ENCODE results near the gene CRABP2. TPM values are rescaled to one million over a fixed set of nuclear protein-coding genes. Genes with fewer than 3 reads are reported as not detected.

Gene CRABP2
- polyA plus RNA-seq, 4 donors = 76.4 to 118 (median 97.9) TPM

DNA sequence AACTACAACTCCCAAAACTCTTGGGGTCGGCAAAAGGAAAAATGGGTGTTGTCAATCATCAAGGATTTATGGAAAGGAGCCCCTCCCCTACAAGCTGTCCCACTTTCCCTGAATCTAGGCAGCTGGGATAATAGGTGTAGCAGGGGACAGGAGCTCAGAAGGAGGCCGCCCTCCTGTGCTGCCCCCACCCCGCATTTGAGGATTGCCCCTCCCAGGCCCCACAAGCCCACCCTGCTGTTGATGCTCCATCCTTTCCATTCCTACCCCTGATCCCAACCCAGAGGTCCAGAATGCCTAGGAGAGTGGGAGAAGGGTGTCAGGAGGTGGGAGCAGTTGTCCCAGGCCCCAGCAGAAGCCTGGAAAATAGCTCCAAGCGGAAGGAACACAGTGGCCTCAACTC, 37.4 kb upstream of the CRABP2 start:
- no peak for DNase-seq (ENCODE audit: low read depth in 4 of 4, low spot score in 2 of 4)

DNA sequence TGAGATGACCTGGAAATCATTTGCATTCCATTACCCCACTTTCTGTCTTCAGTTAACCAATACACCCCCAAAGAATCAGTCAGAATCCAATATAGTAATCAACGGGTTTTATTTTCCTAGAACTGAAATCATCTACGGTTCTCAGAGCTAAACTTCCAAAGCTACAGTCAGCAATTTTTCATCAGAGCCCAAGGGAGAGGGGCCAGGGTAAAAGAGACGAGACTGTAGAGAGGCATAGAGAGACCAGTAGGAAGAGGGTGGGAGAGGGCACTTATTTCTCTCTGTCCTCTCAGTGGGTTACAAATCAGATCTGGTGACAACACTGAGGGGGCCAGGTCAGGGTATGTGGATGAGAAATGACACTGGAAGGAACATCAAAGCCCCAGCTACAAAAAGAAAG, 36.6 kb upstream of the CRABP2 start:
- no peak for DNase-seq (ENCODE audit: low read depth in 4 of 4, low spot score in 2 of 4)

GRCh38 chr1:156741481-156741983, 36.1 kb upstream of the CRABP2 start:
- DNase-seq (ENCODE audit: low read depth in 4 of 4, low spot score in 2 of 4) = no peak

GRCh38 chr1:156740741-156741480, 35.5 kb upstream of the CRABP2 start, which contains the start of gene MRPL24:
MRPL24 (minus strand) TSS chr1:156741088; CDS start chr1:156738704, 2,384 bp downstream.
- peak in 3 of 4 donors; percentile 97 to 100 (median 98) for DNase-seq (ENCODE audit: low read depth in 4 of 4, low spot score in 2 of 4)

DNA sequence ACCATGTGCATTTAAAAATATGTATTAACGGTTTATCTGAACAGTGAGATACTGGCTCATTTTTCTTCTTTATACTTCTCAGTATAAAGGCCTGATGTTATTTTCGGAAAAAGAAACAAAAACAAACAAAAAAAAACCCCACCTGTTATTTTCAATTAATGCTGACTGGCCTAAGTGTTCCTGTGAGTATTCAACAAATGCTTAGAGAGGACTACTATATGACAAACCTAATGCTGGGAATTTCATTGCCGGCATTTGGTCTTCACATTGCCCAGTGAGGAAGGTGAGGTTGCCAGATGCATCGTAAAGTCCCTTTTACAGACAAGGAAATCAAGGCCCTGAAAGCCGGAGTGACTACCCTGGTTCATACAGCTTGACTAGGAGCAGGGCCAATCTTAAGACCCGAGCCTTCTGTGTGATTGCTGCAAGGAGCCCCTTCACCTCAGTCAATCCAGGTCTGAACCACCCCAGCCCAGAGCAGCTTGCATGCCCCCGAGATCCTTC, 34.9 kb upstream of the CRABP2 start:
- no peak for DNase-seq (ENCODE audit: low read depth in 4 of 4, low spot score in 2 of 4)

GRCh38 chr1:156738916-156739315, 33.5 kb upstream of the CRABP2 start:
- DNase-seq (ENCODE audit: low read depth in 4 of 4, low spot score in 2 of 4) = no peak

- DNase-seq (ENCODE audit: low read depth in 4 of 4, low spot score in 2 of 4) = no peak
Measured at GRCh38 chr1:156738407-156738806, 33.0 kb upstream of the CRABP2 start.

- DNase-seq (ENCODE audit: low read depth in 4 of 4, low spot score in 2 of 4) = no peak
Measured at GRCh38 chr1:156733989-156734584, 28.7 kb upstream of the CRABP2 start.

GRCh38 chr1:156728599-156729462, 23.4 kb upstream of the CRABP2 start, which contains the start of gene ISG20L2:
ISG20L2 (minus strand) TSS chr1:156728766; CDS start chr1:156727652, 1,114 bp downstream.
- peak in 2 of 4 donors; percentile 92 to 94 for DNase-seq (ENCODE audit: low read depth in 4 of 4, low spot score in 2 of 4)

DNA sequence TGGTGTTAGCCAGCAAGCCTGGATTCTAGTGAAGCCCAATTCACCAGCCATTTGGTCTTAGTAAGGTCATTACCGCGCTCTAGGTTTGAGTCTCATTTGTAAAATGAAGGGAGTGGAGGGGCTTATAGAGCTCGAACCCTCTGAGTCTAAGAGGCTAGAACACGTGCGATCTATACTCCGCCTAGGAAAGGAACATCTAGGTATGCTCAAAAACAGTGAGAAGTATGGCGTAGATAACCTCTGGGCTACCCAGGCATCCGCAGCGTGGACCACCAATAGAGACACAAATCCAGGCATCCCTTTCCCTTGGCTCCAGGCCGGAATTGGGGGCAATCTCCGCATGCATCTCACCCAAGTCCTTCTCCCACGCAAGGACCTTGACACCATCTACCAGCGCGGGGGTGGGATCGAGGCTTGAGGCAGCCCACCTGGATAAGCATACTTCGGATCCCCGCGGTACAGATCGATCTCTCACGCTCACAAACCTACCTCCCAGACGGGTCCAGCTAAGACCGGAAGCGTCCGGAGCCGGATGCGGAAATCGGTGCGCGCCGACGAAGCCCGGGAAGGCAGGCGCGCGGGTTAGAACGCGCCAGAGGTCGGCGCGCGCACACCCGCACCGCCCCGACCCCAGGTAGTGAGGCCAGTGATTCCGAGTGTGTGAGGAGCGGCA, 22.7 kb upstream of the CRABP2 start, which contains the start of gene METTL25B:
TSS of gene METTL25B (plus strand) at position 544 of the 673 bp plus-strand sequence. CDS start 636 bp downstream, outside the sequence.
- no peak for DNase-seq (ENCODE audit: low read depth in 4 of 4, low spot score in 2 of 4)

DNA sequence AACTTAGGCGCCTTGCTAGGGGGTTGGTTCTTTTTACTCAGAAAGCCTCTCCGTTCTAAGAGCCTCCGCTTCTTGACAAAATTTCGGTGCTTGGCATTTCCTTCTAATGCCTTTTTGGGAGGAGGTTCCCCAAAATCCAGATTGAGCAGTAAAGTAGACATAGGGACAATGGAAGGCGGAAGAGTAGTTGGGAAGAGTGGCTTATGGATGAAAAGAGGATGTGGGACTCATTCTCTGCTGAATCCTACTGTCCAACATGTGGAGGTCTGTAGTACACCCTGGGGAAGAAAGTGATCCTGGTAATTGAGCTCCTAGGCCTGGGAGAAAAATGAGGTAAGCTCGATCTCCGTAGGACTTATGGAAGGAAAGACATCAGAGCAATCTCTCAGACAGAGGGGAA, 22.1 kb upstream of the CRABP2 start:
- DNase-seq (ENCODE audit: low read depth in 4 of 4, low spot score in 2 of 4) = no peak

- no peak for DNase-seq (ENCODE audit: low read depth in 4 of 4, low spot score in 2 of 4)
Measured at GRCh38 chr1:156726549-156727226, 21.3 kb upstream of the CRABP2 start.

DNA sequence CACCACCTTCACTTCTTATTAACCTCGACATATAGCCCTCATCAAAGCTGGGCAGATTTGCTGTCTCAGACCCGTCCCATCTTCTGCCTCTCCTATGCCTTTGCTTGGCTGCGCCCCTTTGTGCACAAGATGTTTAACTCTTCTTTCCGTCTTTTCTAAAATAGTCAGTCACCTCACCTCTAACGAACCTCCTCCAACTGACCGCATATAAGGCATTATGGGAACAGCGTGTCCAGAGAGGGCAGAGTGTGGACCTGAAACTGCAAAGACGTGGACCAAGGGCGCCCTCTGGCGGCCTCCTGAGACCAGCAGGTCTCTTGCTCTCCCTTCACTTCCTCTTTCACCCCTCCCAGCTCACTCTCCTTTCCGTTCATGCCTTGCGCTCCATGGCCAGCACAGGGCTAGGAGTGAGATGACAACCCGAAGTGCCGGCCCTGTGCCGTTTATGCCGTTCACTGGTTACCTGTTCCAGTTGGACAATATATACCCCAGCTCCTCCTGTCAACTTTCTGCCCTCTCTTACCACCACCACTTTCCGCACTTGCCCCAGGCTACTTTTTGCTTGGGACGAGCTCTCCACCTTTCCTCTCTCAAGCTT, 20.4 kb upstream of the CRABP2 start:
- DNase-seq (ENCODE audit: low read depth in 4 of 4, low spot score in 2 of 4) = peak in 3 of 4 donors; percentile 74 to 85 (median 84)

DNA sequence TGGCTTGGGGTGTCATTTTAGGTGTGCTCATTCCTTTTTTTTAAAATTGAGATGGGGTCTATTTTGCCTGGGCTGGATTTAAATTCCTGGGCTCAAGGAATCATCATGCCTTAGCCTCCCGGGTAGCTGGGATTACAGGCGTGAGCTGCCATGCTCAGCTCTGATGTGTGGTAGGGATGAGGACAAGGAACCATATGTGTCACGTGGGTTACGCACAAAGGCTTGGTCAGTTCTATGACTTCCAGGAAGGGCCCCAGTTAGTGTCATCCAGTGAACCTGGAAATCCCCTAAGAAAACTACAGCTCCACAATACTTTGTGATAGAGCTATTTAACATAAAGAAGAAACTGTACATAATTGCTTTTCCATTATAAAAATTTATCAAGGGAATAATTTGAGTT, 16.2 kb upstream of the CRABP2 start:
- no peak for DNase-seq (ENCODE audit: low read depth in 4 of 4, low spot score in 2 of 4)

GRCh38 chr1:156721131-156721530, 15.7 kb upstream of the CRABP2 start:
- DNase-seq (ENCODE audit: low read depth in 4 of 4, low spot score in 2 of 4) = no peak

- DNase-seq (ENCODE audit: low read depth in 4 of 4, low spot score in 2 of 4) = no peak
Measured at GRCh38 chr1:156717351-156717750, 12.0 kb upstream of the CRABP2 start.

GRCh38 chr1:156714830-156715229, 9.4 kb upstream of the CRABP2 start:
- no peak for DNase-seq (ENCODE audit: low read depth in 4 of 4, low spot score in 2 of 4)

DNA sequence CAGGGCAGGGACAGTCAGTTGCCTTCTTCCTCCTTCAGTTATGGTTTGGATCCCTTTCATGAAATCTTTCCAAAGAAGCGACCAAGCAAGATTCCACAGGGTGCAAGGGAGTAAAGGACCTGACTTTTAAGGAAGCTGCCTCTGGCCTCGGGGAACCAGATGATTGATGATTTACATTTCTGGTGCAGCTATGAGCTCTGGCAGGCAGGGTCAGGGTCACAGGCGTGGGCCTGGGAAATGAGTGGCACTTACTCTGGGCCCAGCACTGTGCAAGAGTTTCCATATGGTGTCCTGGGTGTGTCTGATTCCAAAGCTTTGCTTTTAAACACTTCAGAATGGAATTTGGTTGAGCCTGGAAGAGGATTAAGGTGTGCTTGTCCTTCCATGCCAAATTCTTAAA, 7.2 kb upstream of the CRABP2 start:
- DNase-seq (ENCODE audit: low read depth in 4 of 4, low spot score in 2 of 4) = no peak
